GM06990 (cell line): ENCODE measurements around the gene KLHL24.
"Not testable (repeated sequence)": the region's sequence is repeated elsewhere in the genome, so short reads cannot be mapped to it uniquely, and the experiment has no call there.

ENCODE experiments used
- DNase-seq: peaks from one replicate; pipeline ENCODE4 v3.0.0-alpha.2; 2011; ENCODE audit not compliant: insufficient read length; ENCODE audit errors: extremely low read depth
- H3K27me3 ChIP-seq: replicated peaks from 2 replicates; pipeline ENCODE4 v1.6.0; 2011; ENCODE audit warnings: low read length; ENCODE audit not compliant: control insufficient read depth, insufficient read depth
- H3K36me3 ChIP-seq: 2 replicates; pipeline ENCODE4 v1.5.1; 2011; ENCODE audit warnings: low read length; ENCODE audit not compliant: control insufficient read depth, insufficient read depth
- H3K4me3 ChIP-seq: replicated peaks from 2 replicates; pipeline ENCODE4 v1.5.1; 2011; ENCODE audit warnings: low read depth, mild to moderate bottlenecking, control low read depth, low read length
- TF ChIP-seq, protein P1 (sequence below): IDR thresholded peaks from 2 replicates; pipeline ENCODE4 v1.5.1; 2011; ENCODE audit warnings: low read length, control low read depth, mild to moderate bottlenecking, inconsistent platforms; ENCODE audit not compliant: insufficient read depth, poor library complexity, severe bottlenecking

KLHL24 gene

DNA sequence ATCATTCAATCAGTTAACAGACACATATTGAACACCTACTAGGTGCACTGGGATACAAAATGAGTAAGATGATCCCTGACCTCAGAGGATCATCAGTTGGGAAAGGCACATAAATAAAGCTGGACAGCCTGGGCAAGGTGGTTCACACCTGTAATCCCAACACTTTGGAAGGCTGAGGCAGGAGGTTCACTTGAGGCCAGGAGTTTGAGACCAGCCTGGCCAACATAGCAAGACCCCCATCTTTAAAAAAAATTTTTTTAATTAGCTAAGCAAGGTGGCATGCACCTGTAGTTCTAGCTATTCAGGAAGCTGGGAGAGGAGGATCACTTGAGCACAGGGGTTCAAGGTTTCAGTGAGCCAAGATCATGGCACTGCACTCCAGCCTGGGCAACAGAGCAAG is 3.7 kb upstream of the KLHL24 start:
- Histone ChIP-seq H3K4me3 (no peak overlapping the region), H3K36me3 (no peaks in the 10 kb centered on the region), H3K27me3 (no peaks in the 10 kb centered on the region; the same call in 1 of the 2 replicates)
- TF ChIP-seq, protein P1, sequence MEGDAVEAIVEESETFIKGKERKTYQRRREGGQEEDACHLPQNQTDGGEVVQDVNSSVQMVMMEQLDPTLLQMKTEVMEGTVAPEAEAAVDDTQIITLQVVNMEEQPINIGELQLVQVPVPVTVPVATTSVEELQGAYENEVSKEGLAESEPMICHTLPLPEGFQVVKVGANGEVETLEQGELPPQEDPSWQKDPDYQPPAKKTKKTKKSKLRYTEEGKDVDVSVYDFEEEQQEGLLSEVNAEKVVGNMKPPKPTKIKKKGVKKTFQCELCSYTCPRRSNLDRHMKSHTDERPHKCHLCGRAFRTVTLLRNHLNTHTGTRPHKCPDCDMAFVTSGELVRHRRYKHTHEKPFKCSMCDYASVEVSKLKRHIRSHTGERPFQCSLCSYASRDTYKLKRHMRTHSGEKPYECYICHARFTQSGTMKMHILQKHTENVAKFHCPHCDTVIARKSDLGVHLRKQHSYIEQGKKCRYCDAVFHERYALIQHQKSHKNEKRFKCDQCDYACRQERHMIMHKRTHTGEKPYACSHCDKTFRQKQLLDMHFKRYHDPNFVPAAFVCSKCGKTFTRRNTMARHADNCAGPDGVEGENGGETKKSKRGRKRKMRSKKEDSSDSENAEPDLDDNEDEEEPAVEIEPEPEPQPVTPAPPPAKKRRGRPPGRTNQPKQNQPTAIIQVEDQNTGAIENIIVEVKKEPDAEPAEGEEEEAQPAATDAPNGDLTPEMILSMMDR: no peak
- DNase-seq: no peak

DNA sequence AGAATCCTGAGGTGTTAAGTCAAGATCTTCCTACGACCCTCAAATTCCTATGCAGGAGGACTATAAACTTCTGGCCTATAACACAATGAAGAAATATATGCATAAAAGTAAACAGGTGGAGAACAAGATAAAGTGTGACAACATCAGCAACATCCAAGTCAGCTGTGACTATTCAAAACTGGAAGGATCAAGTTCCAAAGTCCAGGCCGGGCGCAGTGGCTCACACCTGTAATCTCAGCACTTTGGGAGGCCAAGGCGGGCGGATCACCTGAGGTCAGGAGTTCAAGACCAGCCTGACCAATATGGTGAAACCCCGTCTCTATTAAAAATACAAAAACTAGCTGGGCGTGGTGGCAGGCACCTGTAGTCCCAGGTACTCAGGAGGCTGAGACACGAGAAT is 2.7 kb upstream of the KLHL24 start:
- H3K36me3 ChIP-seq, H3K27me3 ChIP-seq, DNase-seq: not testable (repeated sequence)

DNA sequence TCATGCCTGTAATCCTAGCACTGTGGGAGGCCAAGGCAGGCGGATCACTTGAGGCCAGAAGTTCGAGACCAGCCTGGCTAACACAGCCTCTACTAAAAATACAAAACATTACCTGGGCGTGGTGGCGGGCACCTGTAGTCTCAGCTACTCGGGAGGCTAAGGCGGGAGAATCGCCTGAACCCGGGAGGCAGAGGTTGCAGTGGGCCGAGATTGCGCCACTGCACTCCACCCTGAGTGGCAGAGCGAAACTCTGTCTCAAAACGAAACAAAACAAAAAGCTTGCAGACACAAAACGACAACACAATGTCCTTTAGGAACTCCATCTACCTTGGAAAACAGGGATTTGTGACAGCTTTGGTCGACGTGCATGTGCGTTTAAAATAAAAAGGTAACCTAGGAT is 716 bp upstream of the KLHL24 start:
- Histone ChIP-seq H3K27me3 (no peaks in the 10 kb centered on the region), H3K36me3 (no peaks in the 10 kb centered on the region), H3K4me3 (peak overlapping the region; percentile 69; the same call in 1 of the 2 replicates)
- no peak for DNase-seq
- TF ChIP-seq, protein P1: no peak

More for the DNA sequence above, 2.7 kb upstream of the KLHL24 start:
- not testable (repeated sequence) for H3K4me3 ChIP-seq

DNA sequence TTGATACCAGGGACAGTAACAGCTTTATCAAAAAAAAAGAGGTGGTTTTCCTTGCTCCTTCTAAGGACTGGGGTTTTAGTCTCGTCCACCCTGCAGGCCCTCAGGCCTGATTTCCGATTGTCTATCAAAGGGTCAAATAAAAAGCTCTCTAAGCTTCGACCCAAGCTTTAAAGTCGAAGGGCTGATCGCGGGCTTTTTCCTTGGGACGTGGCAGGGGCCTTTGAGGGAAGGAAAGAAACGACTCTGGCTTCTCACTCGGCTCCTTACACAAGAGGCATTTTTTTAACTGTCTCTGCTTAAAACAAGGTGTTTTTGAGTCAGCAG is 354 bp upstream of the KLHL24 start:
- Histone ChIP-seq H3K27me3 (no peaks in the 10 kb centered on the region), H3K4me3 (peak overlapping the region; percentile 69), H3K36me3 (no peaks in the 10 kb centered on the region)
- TF ChIP-seq, protein P1: no peak
- DNase-seq: no peak

DNA sequence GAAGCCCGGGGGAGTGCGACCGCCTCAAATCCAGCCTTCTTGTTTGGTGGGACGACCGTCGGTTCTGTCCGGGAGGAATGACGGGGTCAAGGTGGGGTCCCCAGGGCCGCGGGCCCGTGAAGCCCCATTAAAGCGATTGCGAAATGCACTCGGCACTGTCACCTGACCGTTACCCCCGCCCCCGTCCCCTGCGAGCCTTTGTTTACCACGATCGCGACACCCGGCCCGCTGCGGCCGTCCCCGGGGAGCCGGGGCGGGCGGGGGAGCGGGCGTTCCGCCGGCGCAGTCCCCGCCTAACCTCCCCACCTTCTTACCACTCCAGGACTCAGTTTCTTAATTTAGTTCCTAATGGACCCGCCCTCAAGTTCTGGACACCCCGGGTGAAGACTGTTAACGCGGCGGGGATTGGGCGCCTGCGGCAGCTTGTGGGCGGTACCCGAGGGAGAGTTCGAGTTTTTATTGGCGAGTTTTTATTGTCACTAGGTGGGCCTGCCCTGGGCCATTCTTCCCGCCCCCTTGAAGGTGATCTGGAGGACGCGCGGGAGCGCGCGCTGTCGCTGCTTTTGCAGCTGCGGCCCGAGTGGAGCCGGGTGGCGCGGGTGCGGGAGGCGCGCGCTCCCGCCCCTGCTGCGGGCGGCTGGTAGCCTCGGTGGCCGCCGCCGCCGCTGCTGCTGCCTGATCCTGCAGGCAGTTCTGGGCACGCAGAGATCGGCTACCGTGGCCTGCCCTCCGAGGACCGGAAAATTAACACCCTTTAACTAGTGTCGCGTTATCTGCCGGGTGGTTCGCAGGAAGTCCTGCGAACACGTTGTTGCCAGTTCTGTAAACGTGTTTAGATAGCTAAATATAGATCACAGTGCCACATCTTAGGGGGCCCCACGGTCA is 1.0 kb downstream of the KLHL24 start:
- no peaks in the 10 kb centered on the region for H3K36me3 ChIP-seq
- DNase-seq: peak; percentile 94
- TF ChIP-seq, protein P1: no peak
- H3K27me3 ChIP-seq: no peaks in the 10 kb centered on the region
- H3K4me3 ChIP-seq: peak overlapping the region; percentile 69

DNA sequence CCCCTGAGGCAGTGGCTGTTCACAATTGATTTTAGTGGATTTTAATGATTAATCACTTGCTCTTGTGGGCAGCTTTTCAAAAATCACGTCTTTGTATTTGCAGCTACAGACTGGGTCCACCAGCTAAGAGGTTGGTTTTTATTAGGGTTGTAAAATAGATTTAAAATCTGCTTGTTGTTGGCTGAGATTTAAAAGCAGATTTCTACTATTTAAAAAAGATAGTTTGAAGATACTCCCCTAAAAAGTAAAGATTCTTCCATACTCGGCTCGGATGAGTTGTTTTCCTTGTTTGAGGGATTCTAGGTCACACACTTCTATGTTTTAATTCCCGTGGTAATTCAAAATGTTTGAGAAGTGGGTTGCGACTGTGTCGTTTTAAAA is 1.7 kb downstream of the KLHL24 start:
- no peaks in the 10 kb centered on the region for H3K36me3 ChIP-seq
- no peaks in the 10 kb centered on the region for H3K27me3 ChIP-seq
- DNase-seq: no peak
- H3K4me3 ChIP-seq: peak overlapping the region; percentile 69
- TF ChIP-seq, protein P1: no peak

DNA sequence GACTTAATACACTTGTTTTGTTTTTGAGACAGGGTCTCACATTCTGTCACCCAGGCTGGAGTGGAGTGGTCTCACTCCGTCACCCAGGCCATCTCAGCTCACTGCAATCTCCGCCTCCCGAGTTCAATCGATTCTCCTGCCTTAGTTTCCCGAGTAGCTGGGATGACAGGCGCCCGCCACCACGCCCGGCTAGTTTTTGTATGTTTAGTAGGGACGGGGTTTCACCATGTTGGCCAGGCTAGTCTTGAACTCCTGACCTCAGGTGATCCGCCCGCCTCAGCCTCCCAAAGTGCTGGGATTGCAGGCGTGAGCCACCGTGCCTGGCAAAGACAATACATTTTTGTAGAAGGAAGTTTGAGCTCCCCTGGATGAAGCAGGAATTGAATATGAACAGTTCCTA is 2.2 kb downstream of the KLHL24 start:
- not testable (repeated sequence) for H3K27me3 ChIP-seq, DNase-seq, H3K4me3 ChIP-seq, H3K36me3 ChIP-seq
